GM19328 (cell line): ENCODE measurements around the gene CNN2.

Experiments
- ATAC-seq: cut with Tn5 transposase; IDR thresholded peaks from one replicate; pipeline ENCODE4 v1.9.1; 2021; ENCODE audit warnings: mild to moderate bottlenecking, moderate library complexity; ENCODE audit not compliant: unreplicated experiment

Gene CNN2

DNA sequence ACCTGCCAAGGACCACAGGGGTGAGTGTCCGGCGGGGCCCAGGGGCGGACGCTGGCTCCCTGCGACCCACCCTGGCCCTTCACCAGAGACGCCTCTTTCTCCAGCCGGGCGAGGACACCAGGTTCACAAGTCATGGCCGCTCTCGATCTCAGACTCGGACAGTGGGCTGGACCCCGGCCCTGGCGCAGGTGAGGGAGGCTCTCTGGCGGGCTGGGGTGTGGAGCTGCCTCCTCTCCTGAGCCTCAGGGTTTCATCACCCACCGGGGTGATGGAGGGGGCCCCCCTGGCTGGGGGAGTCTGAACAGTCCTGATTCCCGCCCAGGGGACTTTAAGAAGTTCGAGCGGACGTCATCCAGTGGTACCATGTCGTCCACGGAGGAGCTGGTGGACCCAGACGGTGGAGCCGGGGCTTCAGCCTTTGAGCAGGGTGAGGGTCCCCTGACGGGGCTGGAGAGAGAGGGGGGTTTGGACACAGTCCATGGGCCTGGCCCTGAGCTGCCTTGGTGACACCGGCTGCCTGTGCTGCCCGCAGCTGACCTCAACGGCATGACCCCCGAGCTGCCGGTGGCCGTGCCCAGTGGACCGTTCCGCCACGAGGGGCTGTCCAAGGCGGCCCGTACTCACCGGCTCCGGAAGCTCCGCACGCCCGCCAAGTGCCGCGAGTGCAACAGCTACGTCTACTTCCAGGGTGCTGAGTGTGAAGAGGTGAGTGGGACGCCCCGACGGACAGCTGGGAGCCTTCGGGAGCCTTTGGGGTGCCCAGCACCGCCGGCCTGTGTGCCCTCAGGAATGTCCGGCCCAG, 54.2 kb downstream of the CNN2 start:
- ATAC-seq, result no peak

DNA sequence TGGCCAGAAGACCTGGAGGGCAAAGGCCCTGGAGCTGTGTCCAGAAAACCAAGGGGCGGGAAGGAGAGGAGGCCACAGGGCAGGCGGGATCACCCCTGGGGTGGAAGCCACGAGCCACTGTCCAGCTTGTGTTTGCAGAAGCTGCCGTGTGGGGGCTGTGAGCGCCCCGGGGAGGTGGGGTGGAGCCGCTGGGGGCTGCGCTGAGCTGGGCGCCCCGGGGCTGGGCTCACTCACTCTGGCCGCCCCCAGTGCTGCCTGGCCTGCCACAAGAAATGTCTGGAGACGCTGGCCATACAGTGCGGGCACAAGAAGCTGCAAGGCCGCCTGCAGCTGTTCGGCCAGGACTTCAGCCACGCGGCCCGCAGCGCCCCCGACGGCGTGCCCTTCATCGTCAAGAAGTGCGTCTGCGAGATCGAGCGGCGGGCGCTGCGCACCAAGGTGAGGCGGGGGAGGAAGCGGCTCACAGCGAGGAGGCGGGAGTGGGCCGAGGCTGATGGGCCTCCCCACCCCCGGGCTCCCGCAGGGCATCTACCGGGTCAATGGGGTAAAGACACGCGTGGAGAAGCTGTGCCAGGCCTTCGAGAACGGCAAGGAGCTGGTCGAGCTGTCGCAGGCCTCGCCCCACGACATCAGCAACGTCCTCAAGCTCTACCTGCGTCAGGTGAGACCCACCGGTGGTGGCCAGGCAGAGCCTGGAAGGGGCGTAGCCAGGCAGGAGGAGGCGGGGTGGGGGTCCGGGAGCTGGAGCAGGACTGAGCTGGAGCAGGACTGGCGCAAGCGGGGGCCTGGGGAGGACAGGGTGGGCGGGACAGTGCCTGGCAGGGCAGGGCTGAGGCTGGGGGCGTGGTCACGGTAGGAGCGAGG, 55.1 kb downstream of the CNN2 start:
- ATAC-seq, result no peak

- ATAC-seq, result no peak
These were observed 55.9 kb downstream of the CNN2 start for GRCh38 chr19:1082165-1082927.

GRCh38 chr19:1082928-1083816, 56.8 kb downstream of the CNN2 start:
- no peak for ATAC-seq

DNA sequence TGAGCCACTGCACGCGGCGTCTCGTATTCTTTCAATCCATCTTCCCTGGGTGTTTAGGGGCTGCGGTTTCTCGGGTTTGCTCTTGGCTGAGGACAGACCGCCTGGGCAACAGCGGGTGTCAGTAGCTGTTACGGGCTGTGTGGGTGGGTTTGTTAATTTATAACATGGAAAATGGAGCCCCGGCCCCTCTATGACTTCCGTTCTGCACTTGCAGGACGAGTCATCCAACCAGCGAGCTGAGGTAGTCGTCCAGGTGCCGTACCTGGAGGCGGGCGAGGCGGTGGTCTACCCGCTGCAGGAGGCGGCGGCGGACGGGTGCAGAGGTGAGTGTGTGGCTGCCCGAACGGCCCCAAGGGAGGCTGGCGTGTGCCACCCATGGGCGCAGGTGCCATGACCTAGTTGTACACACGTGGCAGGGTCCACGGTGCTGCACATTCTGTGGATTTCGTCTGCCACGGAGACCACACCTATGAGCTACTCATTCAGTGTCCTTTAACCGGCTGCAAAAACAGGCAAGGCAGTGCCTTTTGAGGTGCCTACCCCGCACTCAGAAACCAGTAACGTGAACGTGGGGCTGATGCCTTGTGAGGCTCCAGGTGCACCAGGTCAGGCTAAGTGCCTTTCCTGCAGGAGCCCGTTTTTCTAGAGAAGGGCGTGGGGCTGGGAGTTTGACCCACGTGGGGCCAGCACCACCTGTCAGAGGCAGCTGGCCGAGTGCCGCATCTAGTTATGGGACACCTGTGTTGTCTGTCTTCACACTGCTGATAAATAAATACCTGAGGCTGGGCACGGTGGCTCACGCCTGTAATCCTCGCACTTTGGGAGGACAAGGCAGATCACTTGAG, 57.8 kb downstream of the CNN2 start:
- no peak for ATAC-seq

- ATAC-seq, result no peak
These were observed 58.7 kb downstream of the CNN2 start for GRCh38 chr19:1085053-1085658.

- ATAC-seq, result no peak
These were observed 59.5 kb downstream of the CNN2 start for GRCh38 chr19:1085676-1086442.

DNA sequence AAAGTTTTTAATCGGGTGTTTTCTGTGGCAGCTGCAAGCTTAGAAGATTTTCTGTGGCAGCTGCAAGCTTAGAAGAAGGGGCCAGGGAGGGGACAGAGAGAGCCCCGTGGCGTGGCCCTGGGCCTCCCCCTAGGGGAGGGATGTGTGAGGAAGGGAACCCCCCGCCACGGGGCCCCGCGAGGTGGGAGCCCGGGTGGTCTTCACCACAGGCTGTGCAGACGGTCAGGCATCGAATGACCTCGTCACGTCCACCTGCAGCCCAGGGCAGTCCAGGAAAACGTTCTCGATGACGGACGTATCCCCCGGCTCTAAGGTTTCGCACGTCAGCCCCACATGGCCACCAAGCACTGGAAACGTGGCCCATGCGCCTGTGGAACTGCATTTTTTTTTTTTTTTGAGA, 60.2 kb downstream of the CNN2 start:
- ATAC-seq, result no peak

- no peak for ATAC-seq
These were observed 61.5 kb downstream of the CNN2 start for GRCh38 chr19:1087813-1088415.

GRCh38 chr19:1088416-1089010, 62.1 kb downstream of the CNN2 start:
- ATAC-seq, result no peak
